GM19023 (cell line): ENCODE results near the gene MED26.
"Not testable (repeated sequence)": the region's sequence is repeated elsewhere in the genome, so short reads cannot be mapped to it uniquely, and the experiment has no call there.

Experiments
- ATAC-seq: cut with Tn5 transposase; IDR thresholded peaks from one replicate; pipeline ENCODE4 v1.9.1; 2021; ENCODE audit warnings: mild to moderate bottlenecking, moderate library complexity; ENCODE audit not compliant: unreplicated experiment

The MED26 gene

DNA sequence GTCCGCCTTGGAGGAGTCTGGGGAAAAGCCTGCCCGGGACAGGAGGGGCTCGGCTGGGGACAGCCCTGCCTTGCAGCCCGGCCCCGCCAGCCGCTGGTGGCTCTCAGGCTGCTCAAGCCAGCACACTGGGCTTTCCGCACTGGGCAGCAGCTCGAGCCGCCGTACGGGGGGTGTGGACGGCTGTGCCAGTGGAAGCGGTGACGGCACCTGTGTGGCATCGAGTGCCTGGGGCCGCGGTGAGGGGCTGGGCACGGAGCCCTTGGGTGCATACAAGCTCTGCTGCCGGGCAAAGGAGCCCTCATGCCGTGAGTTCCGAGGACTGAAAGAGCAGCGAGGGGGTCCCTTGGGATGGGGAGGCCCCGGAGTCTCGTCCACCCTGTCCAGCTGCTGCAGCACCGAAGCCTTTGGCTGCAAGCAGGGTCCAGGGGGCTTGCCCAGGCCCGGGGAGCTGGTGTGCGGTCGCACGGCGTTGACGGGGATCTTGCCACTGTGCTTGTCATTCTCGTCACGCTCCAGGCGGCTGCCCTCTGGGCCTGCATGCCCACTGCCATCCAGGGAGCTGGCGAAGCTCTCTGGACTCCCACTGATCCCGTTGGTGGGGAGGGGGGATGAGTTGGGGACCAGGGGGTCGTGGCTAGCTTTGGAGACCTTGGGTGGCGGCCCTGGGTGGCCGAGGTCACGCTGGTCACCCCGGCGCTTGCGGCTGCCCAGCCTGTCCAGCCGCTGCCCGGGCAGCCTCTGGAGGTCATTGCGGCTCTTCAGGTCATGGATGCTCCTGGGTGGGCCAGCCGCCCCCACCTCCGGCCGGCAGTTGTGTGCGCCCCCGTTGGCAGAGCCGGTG lies 51.1 kb downstream of the MED26 start:
- no peak for ATAC-seq

DNA sequence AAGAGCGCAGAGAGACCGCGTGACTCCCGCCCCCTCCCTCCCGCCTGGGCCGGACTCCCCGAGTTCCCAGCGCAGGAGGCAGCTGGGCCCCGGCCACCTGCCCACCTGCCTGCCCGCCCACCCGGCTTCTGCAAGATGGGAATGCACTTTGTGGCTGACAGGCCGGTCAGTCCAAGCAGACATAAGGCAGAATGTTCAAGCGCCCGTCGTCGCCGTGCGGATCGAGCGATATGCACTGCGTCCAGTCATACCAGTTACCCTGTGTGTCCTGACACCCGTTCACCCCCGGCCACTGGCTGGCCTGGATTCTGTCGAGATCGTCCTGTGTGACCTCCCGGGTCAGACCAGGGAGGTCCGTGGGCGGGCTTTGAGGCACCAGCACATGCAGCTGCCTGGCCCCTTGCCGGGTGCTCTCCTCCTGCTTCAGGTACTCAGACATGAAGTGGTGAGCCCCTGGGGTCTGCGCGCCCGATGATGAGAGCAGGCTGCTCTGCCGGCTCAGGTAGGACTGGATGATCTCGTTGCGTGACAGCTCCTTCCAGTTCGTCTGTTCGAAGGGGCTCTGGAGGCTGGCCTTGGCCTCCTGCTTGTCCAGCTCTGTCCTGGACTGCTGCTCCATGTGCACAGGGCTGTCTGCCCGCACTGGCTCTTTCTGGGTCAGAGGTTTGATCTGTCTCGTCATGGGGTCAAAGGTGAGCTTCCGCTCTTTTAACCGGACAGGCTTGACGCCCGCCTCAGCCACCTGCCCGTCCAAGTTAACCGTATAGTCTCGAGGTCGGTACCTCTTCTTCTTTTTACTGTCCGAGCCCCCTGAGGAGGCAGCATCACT lies 51.9 kb downstream of the MED26 start:
- no peak for ATAC-seq

DNA sequence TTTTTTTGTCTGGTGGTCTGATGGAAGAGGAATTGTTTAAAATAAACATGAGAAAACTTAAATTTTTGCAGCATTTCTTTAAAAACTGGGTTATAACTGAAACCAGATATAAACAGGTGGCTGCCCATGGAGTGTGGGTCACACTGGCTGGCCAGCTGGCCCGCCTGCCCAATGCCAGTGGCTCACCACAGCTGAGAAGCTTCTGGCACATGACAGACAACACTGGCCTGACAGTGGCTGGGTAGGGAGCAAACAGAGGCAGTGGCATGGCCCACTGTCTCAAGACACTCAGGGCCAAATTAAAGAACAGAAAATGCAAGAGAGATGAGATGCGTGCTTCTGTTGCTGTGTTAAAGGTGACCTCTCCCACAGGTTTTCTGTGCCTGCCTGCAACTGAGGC lies 52.7 kb downstream of the MED26 start:
- ATAC-seq: no peak

DNA sequence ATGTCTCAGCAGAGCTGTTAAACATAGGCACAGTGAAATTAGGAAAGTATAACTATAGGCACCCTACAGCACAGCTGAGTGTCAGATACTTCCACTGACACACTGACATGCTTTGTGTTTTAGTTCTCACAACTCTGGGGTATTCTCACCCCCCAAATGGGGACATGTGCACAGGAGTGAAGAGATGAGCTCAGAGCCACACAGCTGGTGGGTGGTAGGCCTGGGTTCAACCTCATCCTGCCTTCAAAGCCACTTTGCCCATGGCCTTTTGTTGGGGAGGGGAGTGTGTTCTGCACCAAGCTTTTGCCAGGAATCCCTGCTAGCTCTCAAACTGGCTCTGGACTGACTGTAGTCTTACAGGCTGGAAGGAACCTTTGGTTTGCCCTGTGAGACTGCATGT lies 54.1 kb downstream of the MED26 start:
- no peak for ATAC-seq

DNA sequence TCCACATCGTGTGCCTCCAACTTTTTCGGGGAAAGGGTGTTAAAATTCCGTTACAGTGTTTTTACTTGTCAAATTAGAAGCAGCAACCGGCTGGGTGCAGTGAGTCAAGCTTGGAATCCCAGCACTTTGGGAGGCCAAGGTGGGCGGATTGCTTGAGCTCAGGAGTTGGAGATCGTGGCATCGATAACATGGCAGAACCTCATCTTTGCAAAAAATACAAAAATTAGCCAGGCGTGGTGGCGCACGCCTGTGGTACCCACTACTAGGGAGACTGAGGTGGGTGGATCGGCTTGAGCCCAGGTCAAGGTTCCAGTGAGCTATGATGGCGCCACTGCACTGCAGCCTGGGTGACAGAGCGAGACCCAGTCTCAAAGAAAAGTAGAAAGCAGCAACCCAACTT lies 54.7 kb downstream of the MED26 start:
- no peak for ATAC-seq

DNA sequence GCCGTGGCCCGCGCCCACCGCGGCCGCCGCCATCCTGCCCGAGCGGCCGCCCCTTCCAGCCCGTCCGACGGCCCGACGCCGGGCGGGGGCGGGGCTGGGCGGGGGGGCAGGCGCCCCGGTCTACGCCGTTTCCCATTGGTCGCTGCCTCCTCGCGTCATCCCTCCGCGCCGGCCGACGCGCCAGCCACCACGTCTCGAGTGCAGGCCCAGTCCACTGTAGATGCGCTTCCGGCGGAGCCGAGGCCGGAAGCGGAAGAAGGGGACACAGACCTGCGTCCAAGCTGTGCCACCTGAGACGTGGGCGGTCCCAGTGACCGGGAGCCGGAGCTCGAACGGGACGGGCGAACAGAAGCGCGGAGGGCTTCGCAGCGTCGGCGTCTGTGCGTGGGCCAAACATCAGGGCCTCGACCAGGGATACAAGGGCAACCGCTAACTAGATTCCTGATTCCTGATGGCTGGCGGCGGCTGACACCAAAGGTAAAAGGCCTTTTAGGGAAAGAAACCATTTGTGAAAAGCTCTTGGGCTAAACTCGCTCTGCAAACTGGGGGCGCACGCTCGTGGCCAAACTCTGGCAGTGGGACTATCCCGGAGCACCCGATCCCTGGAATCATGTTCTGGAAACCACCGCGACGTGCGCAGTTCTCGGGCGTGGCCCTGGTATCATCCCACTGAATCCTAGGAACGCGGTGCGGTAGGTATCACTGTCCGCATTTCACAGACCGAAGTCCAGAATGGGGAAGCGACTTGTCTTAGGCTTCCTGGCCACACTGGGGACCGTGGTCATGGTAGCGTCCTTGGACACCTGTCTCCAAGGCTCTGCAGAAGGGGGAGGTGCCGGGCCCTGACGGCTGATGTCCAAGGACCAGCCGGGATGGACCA lies 55.4 kb downstream of the MED26 start, which contains the start of gene SLC35E1:
SLC35E1 (minus strand) TSS at position 84 of the 880 bp plus-strand sequence; CDS start at position 33, 51 bp downstream.
- ATAC-seq: peak; percentile 88

DNA sequence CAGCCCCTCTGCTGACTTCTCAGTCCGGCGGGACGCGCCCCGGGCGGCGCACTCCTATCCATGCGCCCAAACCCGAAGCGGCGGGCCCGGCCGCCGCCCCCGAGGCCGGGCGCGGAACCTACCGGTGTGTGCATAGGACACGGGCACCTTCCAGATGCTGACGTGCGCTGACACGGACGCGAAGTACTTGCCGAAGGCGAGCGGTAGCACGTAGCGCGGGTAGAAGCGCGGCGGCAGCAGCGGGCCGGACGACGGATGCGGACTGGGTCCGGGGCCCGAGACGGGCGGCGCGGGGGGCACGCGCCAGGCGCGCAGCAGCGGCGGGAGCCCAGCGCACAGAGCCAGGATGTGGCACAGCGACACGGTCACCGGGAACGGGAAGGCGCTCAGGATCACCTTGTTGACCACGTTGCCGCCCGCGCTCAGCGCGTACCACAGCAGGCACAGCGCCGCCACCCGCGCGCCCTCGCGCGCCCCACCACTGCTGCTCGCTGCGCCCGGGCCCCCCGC lies 56.1 kb downstream of the MED26 start:
- ATAC-seq: peak; percentile 27

DNA sequence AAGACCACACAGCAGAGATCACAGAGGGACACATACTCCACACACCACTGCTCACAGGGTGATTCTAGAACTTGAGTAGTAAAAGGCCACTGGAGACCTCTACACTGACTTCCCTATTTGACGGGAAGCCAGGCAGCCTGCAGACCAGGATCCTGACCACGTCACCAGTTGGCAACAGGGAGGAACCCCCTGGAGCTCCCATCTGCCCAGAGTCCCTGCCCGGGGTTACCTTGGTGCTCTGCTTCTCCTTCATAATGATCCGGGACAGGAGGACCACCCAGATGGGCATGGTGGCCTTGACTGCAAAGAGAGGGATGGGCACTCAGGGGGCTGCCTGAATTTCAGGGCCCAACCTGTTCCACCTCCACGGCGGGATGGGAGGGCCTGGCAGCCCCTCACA lies 56.7 kb downstream of the MED26 start:
- ATAC-seq: no peak

DNA sequence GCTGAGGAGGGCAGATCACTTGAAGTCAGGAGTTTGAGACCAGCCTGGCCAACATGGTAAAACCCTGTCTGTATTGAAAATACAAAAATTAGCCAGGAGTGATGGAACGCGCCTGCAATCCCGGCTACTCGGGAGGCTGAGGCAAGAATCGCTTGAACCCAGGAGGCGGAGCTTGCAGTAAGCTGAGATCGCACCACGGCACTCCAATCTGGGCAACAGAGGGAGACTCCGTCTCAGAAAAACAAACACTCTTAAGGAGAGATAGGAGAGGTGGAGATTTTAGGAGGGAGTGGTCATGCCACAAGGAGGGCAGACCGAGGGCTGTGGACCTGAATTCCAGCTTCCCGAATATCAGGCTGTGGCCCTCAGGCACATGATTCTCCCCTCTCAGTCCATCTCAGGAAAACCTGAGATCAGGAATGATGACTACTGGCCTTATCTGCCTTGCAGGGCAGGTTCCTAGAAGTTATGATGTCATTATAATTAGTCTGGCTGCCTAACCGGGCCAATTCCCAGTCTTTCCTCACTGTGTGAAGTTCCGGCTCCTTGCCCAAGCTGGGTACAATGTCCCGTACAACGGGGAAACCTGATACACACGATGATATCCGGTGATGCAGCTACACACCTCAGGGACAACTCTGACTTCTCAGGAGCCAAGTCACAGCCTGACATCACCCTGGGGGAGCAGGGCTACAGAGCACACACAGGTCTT lies 58.2 kb downstream of the MED26 start:
- no peak for ATAC-seq

DNA sequence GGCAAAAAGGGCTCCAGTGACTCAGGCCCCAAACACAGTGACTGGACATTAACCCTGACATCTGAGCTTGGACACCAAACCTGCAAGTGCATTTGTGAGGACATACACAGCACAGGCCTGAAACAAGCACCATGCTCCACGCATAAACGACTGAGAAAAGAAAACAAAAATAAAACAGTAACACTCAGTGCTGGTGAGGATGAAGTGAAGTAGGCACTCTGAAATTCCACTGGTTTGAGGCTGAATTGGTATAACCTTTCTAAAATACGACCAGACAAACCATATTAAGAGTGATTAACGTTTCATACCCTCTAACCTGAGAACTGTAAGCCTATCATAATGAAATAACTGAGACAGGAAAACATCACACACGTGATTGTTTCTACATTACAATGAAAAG lies 61.3 kb downstream of the MED26 start:
- no peak for ATAC-seq

DNA sequence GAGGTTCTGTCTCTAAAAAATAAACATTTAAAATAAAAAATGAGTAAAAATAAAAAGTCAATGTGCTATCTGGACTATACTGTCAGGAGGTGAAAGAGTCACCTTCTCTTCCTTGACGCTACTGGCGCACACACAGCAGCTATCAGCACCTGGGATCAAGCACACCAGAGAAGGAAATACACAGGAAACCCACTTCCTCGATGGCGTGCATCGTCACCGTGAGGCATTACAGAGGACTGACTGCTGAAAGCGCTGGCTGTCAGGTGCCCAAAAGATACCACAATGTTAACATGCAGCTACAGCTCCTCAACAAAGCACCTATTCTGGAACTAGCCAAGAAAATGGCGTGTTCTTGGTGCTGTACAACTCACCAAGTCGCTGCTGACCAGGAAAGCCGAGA lies 61.8 kb downstream of the MED26 start:
- ATAC-seq: no peak

DNA sequence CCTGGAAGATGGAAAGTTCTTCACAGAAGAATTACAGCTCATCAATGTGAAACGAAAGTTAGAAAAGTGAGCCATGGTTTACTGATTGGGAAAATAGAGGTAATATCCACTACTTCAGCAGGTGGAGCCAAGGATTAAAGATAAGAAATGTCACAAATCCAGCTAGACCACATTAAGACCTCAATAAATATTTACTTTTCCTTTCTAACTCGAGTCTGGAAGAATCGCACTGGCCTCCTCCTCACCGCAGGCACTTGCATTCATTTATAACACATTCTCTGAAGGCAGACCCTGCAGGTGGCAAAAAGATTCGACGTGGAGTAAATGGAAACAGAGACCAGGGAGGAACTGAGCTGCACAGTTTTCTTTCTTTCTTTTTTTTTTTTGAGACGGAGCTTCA lies 63.2 kb downstream of the MED26 start:
- ATAC-seq: no peak

DNA sequence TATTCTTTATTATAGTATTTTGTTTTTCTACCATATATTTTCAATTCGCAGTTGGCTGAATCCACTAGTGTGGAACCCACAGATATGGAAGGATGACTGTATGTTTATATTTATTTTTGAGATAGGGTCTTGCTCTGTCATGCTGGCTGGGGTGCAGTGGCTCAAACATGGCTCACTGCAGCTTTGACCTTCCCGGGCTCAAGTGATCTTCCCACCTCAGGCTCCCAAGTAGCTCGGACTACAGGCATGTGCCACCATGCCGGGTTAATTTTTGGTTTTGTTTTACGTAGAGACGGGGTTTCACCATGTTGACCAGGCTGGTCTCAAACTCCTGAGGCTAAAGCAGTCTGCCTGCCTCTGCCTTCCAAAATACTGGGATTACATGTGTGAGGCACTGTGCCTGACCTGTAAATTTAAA lies 65.4 kb downstream of the MED26 start:
- no peak for ATAC-seq

DNA sequence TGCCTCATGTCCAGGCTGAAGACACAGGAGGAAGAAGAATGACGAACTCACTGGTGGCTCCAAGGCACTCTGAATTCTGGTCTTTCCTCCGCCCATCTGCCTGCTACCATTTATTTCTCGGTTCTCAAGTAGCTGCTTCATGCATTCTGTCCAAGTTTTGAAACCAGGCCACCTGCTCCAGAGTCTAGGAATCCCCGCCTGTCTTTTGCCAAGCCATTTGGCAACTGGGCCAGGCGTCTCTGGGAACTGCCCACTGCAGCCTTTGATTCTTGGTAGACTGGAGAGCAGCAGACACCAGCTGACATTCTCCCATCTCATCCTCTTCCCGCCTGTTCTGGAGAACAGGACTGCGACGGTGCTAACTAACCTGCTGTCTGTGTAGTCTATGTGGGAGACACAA lies 66.6 kb downstream of the MED26 start:
- ATAC-seq: no peak

DNA sequence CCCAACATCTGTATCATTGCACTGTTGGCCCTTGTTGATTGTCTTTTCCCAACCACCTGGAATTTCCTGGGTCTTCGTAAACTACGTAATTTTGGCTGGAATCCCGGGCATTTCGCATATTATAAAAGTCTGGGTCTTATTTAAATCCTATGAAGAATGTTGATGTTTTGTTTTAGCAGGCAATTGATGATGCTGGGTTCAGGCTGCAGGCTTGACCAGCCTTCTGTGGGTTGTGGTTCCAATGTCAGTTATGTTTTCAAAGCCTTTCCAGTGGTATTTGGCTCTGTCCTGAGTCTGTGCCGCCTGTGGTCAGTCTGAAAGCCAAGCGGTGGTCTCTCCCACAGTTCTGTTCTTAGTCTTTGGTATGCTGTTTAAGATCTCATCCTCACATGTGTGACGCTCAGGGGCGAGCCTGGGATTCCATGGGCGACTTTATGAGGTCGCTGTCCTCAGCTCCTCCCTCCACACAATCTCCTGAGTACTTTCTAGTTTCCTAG lies 68.2 kb downstream of the MED26 start:
- no peak for ATAC-seq

DNA sequence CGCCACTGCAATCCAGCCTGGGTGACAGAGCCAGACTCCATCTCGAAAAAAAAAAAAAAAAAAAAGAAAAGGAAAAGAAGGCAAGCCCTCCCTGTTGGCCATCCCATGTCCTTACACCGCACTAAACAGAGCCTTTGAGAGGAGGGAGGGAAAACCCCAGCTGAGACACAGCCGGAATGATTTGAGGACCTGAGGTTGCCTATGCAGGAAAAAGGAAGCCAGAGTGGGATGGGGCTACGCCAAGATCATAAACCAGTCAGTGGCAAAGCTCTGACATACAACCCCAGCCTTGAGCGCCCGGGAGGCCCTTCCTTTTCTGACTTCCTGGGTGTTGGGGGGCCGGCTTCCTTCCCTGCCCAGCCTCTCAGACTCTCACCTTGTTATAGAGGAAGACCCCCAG lies 73.2 kb downstream of the MED26 start:
- no peak for ATAC-seq

DNA sequence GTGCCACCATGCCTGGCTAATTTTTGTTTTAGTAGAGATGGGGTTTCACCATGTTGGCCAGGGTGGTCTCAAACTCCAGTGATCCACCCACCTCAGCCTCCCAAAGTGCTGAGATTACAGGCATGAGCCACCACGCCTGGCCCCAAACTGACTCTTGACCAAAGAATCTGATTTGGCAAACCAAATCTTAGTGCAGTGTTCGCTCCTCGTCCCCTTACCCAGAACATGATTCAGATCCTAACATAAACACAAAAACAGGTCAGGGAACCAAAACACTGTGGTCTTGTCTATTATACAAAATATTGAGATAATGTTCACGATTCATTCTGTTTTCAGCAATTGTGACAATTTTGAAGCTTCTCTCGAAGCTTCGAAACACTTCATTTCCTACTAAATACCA lies 76.1 kb downstream of the MED26 start:
- not testable (repeated sequence) for ATAC-seq

DNA sequence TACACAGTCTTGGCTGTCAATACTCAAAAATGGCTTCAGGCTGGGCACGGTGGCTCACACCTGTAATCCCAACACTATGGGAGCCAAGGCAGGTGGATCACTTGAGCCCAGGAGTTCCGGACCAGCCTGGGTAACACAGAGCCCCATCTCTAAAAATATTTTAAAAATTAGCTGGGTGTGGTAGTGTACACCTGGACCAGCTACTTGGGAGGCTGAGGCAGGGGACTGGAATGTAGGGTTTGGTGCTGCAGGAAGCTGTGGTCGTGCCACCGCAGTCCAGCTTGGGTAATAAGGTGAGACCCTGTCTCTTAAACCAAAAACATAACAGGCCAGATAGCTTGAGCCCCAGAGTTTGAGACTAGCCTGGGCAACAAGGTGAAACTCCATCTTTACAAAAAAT lies 79.0 kb downstream of the MED26 start:
- no peak for ATAC-seq

DNA sequence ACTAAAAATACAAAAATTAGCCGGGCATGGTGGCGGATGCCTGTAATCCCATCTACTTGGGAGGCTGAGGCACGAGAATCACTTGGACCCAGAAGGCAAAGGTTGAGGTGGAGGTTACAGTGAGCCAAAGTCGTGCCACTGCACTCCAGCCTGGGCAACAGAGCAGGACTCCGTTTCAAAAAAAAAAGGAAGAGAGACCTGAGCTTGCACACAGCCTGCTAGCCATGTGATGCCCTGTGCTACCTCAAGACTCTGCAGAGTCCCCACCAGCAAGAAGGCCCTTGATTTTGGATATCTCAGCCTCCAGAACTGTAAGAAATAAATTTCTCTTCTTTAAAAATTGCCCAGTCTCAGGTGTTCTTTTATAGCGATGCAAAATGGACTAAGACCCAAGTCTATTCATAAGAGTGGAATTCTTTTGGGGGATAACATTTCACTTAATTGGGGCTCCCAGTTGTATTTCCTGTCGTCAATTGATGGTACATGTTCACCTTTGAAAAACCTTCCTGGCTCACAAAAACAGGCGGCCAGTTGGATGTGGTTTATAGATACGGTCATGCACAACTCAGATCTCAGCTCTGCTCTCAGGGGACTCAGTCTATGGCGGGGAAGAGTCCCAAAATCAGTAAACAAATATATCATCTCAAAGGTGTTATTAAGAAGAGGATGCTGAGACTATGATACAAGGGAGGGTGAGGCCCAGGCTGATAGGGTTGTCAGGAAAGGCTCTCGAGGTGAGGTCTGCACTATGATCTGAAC lies 83.4 kb downstream of the MED26 start:
- ATAC-seq: no peak
